ENCODE measurements around the gene MARF1. TPM values are rescaled to one million over a fixed set of nuclear protein-coding genes. Genes with fewer than 3 reads are reported as not detected.

MARF1 gene
- total RNA-seq, 4 donors from 2014 or later = 21.0 to 91.9 (median 42.2) TPM

DNA sequence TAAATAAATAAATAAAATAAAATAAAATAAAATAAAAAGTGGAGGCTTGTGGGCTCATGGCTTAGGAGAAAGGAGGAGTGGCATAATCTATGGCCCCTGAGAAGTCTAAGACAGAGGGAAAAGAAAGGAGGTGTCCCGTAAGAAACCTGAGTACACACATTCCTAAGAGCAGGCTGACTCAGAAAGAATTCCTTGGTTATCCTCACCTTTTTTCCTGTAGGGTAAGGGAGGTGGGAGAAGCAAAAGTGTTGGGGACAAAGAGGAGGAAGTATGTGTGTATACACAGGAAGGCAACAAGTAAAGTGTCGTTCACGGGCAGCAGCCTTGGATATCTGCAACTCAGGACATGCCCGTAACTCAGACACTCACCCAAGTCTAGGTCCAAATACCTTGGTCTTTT is 29.3 kb downstream of the MARF1 start:
- H3K4me3 ChIP-seq = no peak overlapping the region
- H3K27me3 ChIP-seq = no peaks in the 10 kb centered on the region
- H3K4me1 ChIP-seq = no peaks in the 10 kb centered on the region
- H3K9me3 ChIP-seq = no peaks in the 10 kb centered on the region
- TF ChIP-seq POLR2A (IDR thresholded peaks at IDR 0.05) = no peak
- TF ChIP-seq, protein P1, sequence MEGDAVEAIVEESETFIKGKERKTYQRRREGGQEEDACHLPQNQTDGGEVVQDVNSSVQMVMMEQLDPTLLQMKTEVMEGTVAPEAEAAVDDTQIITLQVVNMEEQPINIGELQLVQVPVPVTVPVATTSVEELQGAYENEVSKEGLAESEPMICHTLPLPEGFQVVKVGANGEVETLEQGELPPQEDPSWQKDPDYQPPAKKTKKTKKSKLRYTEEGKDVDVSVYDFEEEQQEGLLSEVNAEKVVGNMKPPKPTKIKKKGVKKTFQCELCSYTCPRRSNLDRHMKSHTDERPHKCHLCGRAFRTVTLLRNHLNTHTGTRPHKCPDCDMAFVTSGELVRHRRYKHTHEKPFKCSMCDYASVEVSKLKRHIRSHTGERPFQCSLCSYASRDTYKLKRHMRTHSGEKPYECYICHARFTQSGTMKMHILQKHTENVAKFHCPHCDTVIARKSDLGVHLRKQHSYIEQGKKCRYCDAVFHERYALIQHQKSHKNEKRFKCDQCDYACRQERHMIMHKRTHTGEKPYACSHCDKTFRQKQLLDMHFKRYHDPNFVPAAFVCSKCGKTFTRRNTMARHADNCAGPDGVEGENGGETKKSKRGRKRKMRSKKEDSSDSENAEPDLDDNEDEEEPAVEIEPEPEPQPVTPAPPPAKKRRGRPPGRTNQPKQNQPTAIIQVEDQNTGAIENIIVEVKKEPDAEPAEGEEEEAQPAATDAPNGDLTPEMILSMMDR (IDR thresholded peaks at IDR 0.05) = no peak
- no peak for DNase-seq
- H3K36me3 ChIP-seq = no peaks in the 10 kb centered on the region
- no peak overlapping the region for H3K27ac ChIP-seq
- intact Hi-C loops (cut with DNase I; ENCODE audit: low total_unique reads) = no loop called here

DNA sequence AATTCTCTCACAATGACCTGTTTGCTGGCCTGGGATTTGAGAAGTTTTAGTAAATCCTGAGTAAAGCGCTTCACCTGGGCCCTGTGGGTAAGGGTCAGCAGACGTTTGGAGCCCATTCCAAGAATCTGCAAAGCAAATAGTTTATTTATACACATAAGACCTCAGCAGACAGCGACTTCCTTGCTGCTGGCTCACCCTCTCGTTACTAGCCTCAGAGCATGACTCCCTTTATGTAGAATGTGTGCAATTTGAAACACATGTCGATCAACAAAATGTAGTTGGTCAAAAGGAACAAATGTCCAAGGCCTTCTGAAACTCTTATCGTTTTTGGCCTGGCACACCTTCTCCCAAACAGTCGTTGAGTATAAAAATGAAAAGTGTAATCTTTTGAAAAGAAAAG is 31.3 kb downstream of the MARF1 start:
- intact Hi-C loops (cut with DNase I; ENCODE audit: low total_unique reads) = no loop called here
- Histone ChIP-seq H3K4me1 (no peaks in the 10 kb centered on the region), H3K27ac (no peak overlapping the region), H3K36me3 (no peaks in the 10 kb centered on the region), H3K27me3 (no peaks in the 10 kb centered on the region), H3K4me3 (no peak overlapping the region), H3K9me3 (no peaks in the 10 kb centered on the region)
- TF ChIP-seq, protein P1 (IDR thresholded peaks at IDR 0.05) = no peak
- no peak for TF ChIP-seq POLR2A (IDR thresholded peaks at IDR 0.05)
- no peak for DNase-seq

DNA sequence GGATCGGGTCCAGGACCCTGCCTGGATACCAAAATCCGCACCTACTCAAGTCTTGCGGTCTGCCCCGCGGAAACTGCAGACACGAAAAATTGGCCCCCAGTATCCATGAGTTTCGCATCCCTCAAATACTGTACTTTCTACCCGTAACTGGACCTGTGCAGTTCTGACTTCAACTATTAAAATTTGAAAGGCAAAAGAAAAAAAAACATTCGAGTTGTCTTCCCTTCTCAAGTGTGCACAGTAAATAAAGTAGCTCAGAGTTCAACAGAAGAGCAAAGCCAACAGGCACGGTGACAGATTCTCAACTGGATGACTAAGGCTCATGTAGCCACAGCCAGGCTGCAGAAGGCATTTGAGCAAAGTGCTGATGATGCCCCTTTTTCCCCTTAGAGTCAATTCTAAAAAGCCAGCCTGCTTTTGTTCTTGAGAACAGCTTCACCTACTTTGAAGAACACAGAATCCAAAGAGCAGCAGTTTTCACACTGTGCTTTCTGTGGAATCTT is 32.5 kb downstream of the MARF1 start:
- TF ChIP-seq, protein P1 (IDR thresholded peaks at IDR 0.05) = no peak
- no peak for TF ChIP-seq POLR2A (IDR thresholded peaks at IDR 0.05)
- DNase-seq = no peak
- Histone ChIP-seq H3K27ac (no peak overlapping the region), H3K4me3 (no peak overlapping the region), H3K27me3 (no peaks in the 10 kb centered on the region), H3K9me3 (no peaks in the 10 kb centered on the region), H3K4me1 (no peaks in the 10 kb centered on the region), H3K36me3 (no peaks in the 10 kb centered on the region)
- intact Hi-C loops (cut with DNase I; ENCODE audit: low total_unique reads) = no loop called here

DNA sequence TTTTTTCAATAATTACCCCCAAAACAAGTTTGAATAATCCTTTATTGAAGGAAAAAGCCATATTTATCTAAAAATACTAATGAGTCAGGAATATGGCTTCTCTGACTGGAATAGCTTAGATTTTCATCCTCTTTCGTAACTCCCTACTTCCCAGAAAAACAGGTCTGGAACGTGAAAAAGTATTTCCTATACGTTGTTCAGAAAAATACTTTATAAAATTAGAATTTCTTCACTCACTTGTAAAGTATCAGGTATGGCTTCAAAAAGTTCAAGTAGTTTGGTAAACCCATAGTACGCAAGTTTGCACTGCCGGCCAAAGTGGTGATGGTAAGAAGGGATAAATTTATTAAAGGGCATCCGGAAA is 33.7 kb downstream of the MARF1 start:
- H3K4me1 ChIP-seq = no peaks in the 10 kb centered on the region
- intact Hi-C loops (cut with DNase I; ENCODE audit: low total_unique reads) = no loop called here

DNA sequence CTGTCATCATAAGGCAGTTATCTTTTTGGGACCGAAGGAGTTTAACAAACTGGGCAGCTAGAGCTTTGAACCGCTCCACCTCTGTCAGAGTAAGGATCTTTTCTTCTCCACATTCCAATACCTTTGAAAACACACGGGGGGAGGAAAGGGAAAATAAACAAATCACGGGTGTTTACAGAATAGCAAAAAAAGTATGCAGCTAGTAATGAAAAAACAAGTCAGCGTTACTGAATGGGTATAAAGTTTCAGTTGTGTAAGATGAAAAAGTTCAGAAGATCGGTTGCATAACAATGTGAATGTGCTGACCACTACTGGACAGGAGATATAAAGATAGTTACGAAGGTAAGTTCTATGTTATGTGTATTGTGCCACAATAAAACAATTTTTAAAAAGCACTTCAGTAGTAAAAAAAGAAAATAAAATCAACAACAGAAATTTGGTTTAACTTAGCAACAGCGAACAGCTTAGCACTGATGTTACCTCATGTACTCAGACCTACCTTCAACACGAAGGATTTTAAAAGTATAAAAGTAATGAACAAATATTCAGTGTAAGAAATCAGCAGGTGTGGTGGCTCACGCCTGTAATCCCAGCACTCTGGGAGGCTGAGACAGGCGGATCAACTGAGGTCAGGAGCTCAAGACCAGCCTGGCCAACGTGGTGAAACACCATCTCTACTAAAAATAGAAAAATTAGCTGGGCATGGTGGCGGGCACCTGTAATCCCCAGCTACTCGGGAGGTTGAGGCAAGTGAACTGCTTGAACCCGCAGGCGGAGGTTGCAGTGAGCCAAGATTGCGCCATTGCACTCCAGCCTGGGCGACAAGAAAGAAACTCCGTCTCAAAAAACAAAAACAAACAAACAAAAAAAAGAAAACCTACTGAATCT is 34.3 kb downstream of the MARF1 start:
- Histone ChIP-seq H3K4me3 (no peak overlapping the region), H3K4me1 (no peaks in the 10 kb centered on the region), H3K36me3 (no peaks in the 10 kb centered on the region), H3K9me3 (no peaks in the 10 kb centered on the region), H3K27ac (no peak overlapping the region), H3K27me3 (no peaks in the 10 kb centered on the region)
- intact Hi-C loops (cut with DNase I; ENCODE audit: low total_unique reads) = no loop called here
- no peak for DNase-seq
- TF ChIP-seq, protein P1 (IDR thresholded peaks at IDR 0.05) = no peak
- TF ChIP-seq POLR2A (IDR thresholded peaks at IDR 0.05) = no peak

More for the DNA sequence above, 33.7 kb downstream of the MARF1 start:
- TF ChIP-seq, protein P1 (IDR thresholded peaks at IDR 0.05) = no peak
- no peak for TF ChIP-seq POLR2A (IDR thresholded peaks at IDR 0.05)
- no peak for DNase-seq
- Histone ChIP-seq H3K27ac (no peak overlapping the region), H3K36me3 (no peaks in the 10 kb centered on the region), H3K9me3 (no peaks in the 10 kb centered on the region), H3K4me3 (no peak overlapping the region), H3K27me3 (no peaks in the 10 kb centered on the region)

Measured in uterus (tissue), 4 donors.